ENCODE measurements around the gene TMC5.

The TMC5 gene

DNA sequence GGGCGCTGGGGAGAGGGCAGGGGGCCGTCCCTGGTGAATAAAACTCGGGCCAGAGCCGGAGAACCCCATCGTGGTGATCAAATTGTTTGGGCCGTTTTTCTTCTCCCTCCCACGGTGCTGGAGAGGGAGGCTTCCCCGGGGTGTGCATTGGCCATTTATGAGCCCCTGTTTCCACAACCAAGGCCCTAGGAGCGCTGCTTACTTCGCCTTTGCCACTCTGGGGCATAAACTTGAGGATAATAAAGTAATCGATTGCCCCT, 106.6 kb downstream of the TMC5 start:
- no peak for TF ChIP-seq ZFX (IDR thresholded peaks at IDR 0.05; ENCODE audit: borderline replicate concordance)
- TF ChIP-seq, protein P1, sequence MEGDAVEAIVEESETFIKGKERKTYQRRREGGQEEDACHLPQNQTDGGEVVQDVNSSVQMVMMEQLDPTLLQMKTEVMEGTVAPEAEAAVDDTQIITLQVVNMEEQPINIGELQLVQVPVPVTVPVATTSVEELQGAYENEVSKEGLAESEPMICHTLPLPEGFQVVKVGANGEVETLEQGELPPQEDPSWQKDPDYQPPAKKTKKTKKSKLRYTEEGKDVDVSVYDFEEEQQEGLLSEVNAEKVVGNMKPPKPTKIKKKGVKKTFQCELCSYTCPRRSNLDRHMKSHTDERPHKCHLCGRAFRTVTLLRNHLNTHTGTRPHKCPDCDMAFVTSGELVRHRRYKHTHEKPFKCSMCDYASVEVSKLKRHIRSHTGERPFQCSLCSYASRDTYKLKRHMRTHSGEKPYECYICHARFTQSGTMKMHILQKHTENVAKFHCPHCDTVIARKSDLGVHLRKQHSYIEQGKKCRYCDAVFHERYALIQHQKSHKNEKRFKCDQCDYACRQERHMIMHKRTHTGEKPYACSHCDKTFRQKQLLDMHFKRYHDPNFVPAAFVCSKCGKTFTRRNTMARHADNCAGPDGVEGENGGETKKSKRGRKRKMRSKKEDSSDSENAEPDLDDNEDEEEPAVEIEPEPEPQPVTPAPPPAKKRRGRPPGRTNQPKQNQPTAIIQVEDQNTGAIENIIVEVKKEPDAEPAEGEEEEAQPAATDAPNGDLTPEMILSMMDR (IDR thresholded peaks at IDR 0.05): no peak
- peak overlapping the region; percentile 54 for H3K27ac ChIP-seq

DNA sequence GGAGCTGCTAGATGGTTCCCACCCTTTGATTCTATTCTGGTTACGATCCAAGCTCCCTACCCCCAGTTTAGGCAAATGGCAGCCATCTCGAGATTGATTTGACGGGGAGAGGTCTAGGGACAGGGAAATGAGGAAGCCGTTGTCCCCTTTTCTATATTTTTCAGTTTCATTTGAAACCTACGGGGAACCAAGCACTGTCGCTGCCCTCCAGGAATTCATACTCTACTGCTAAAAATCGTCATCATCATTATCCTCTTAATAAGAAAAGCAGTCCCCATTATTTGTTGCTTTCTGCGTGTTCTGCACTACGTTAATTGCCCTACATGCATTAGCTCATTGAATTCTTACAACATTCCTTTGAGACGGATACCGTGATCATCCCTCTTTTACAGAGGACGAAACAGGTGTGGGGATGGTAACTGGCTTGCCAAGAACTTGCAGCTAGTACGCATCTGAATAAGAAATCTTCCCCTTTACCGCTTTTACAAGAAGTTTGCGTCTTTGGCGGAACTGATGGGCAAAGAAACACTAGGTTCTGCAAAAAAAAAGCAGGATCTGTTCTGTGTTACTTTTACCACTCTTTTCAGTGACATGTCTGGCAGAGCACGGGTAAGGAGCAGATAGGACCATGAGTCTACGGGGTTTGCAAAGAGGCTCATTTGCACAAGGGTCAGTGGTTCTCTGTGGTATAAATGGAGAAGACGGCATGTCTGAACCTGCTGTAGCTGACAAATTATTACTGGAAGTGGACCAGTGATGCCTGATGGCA, 107.1 kb downstream of the TMC5 start:
- peak overlapping the region; percentile 54 for H3K27ac ChIP-seq
- TF ChIP-seq ZFX (IDR thresholded peaks at IDR 0.05; ENCODE audit: borderline replicate concordance): no peak
- TF ChIP-seq, protein P1 (IDR thresholded peaks at IDR 0.05): no peak

DNA sequence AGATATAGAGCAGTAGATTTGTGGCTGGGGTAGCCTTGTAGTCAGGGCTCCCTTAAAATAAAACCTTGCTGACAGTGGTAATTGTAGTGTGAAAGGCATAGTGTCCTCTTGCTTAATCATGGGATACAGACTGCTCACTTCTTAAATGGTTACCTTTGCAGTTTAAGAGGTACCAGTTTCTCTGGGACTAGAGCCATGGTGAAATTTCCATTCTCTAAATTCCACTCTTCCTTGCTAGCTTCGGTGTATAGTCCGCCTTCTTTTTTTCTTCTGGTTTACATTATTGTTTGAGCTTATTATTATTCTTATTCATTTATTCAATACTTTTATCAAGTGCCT, 107.7 kb downstream of the TMC5 start:
- H3K27ac ChIP-seq: no peak overlapping the region
- no peak for TF ChIP-seq ZFX (IDR thresholded peaks at IDR 0.05; ENCODE audit: borderline replicate concordance)

DNA sequence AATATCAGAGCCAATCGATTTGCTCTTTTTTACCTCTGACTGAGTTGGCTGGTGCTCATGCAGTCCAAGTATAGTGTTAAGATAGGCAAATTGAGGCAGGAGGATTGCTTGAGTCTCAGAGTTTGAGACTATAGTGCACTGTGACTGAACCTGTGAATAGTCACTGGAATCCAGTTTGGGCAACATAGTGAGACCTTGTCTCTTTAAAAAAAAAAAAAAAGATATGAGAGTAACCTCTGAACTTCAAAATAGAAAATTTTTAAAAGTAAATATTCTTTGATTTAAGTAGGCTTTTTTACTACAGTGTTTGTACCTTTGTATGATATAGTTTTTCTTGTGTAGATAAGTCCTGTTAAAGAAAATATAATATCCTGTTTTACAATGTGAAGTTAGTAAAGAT, 109.5 kb downstream of the TMC5 start:
- TF ChIP-seq, protein P1 (IDR thresholded peaks at IDR 0.05): no peak
- TF ChIP-seq ZFX (IDR thresholded peaks at IDR 0.05; ENCODE audit: borderline replicate concordance): no peak
- no peak overlapping the region for H3K27ac ChIP-seq

DNA sequence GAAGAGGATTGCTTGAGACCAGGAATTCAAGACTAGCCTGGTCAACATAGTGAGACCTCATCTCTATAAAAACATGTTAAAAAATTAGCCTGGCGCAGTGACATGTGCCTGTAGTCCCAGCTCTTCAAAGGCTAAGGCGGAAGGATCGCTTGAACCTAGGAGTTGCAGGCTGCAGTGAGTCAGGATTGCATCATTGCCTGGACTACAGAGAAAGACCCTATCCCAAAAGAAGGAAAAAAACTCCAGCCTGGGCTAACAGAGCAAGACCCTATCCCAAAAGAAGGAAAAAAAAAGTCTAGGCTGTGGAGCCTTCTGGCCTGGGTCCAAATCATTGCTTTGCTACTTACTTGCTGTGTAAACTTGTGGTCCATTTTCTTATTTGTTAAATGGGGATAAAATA, 111.0 kb downstream of the TMC5 start:
- TF ChIP-seq ZFX (IDR thresholded peaks at IDR 0.05; ENCODE audit: borderline replicate concordance): no peak
- TF ChIP-seq, protein P1 (IDR thresholded peaks at IDR 0.05): no peak
- no peak overlapping the region for H3K27ac ChIP-seq

DNA sequence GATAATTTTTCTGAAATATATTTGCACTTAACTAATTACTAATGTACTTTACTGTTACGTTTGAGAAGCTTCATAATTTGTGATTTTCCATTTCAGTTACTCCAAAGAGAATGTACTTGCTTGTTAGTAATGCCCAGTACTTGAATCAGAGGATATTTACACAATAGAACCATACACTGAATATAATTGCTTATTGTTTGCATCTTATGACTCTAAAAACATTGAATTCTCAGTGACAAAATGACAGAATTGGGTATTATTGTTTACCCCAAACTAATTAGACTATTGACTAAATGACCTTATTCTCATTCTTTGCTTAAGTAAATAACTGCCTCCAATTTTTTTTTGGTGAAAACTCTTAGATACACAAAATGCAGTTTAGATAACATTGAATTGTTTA, 114.9 kb downstream of the TMC5 start:
- peak overlapping the region; percentile 50 for H3K27ac ChIP-seq
- TF ChIP-seq, protein P1 (IDR thresholded peaks at IDR 0.05): no peak
- no peak for TF ChIP-seq ZFX (IDR thresholded peaks at IDR 0.05; ENCODE audit: borderline replicate concordance)

DNA sequence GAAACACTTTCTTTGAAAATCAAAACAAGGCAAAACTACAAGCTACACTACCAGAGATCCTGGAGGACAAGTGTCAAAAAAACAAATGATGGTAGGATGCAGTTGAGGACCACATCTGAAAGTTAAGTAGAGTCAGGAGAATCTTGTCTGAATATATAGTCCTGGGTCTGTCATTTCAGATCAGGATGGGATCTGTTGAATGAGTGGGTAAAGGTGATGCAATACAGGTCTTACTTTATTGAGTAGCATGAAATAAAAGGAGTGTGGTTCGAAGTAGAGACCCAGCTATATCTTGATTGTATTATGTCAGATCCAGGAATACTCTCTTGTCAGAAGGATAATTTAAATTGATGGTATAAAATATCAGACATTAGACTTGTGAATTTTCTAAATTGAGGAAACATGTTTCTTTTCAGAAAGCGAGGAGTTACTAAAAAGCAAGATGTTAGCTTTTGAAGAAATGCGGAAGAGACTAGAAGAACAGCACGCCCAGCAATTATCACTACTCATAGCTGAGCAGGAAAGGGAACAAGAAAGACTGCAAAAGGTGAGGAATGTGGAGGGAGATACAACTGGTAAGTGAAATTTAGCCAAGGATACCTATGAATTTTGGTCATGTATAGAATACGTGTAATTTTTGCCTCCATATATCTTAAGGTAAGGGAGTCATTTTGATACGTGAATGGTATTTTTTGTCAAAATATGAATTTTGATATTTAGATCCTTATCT, 122.7 kb downstream of the TMC5 start:
- no peak overlapping the region for H3K27ac ChIP-seq
- no peak for TF ChIP-seq ZFX (IDR thresholded peaks at IDR 0.05; ENCODE audit: borderline replicate concordance)
- TF ChIP-seq, protein P1 (IDR thresholded peaks at IDR 0.05): no peak

Data from 22Rv1 (cell line).